Liver (tissue), 9 donors: ENCODE results near the gene CHADL. TPM values are rescaled to one million over a fixed set of nuclear protein-coding genes. Genes with fewer than 3 reads are reported as not detected.

Source experiments
- DNase-seq: peaks from one replicate; pipeline ENCODE4 v3.0.0-alpha.2; 2017; ENCODE audit warnings: low spot score
- H3K27ac ChIP-seq, 2 donors: one replicate each; pipeline ENCODE4 v1.7.0; 2013; ENCODE audit warnings: inconsistent platforms in 2 of 2, low read length in 2 of 2, control low read depth in 1 of 2, low read depth in 1 of 2, mild to moderate bottlenecking in 1 of 2
- H3K27me3 ChIP-seq, 4 donors: one replicate each; pipeline versions ENCODE4 v1.6.1 to v1.7.0; 2013; ENCODE audit warnings: low read length in 3 of 4, inconsistent platforms in 1 of 4, mild to moderate bottlenecking in 1 of 4, moderate library complexity in 1 of 4; ENCODE audit not compliant: control insufficient read depth in 4 of 4, insufficient read depth in 4 of 4
- H3K36me3 ChIP-seq, 4 donors: one replicate each; pipeline versions ENCODE4 v1.6.1 to v1.7.0; 2013; ENCODE audit warnings: low read length in 3 of 4, mild to moderate bottlenecking in 3 of 4, low read depth in 1 of 4, moderate library complexity in 1 of 4; ENCODE audit not compliant: control insufficient read depth in 4 of 4, insufficient read depth in 3 of 4
- H3K4me1 ChIP-seq, 4 donors: one replicate each; pipeline versions ENCODE4 v1.6.1 to v1.7.0; 2013; ENCODE audit warnings: low read length in 3 of 4, mild to moderate bottlenecking in 3 of 4, moderate library complexity in 1 of 4; ENCODE audit not compliant: control insufficient read depth in 4 of 4, insufficient read depth in 4 of 4
- H3K4me3 ChIP-seq, 3 donors: one replicate each; pipeline versions ENCODE4 v1.6.1 to v1.7.0; 2013; ENCODE audit warnings: low read length in 3 of 3, control low read depth in 1 of 3, low read depth in 1 of 3, mild to moderate bottlenecking in 1 of 3
- H3K9ac ChIP-seq, 2 donors: one replicate each; pipeline ENCODE4 v1.7.0; 2013; ENCODE audit warnings: low read length in 2 of 2, mild to moderate bottlenecking in 2 of 2, moderate library complexity in 2 of 2, control low read depth in 1 of 2, low read depth in 1 of 2
- H3K9me3 ChIP-seq, 4 donors: one replicate each; pipeline versions ENCODE4 v1.6.1 to v1.7.0; 2013; ENCODE audit warnings: low read length in 3 of 4; ENCODE audit not compliant: control insufficient read depth in 4 of 4
- EGR1 ChIP-seq, 2 donors: IDR thresholded peaks; 2 replicates each; pipeline ENCODE4 v1.6.1; 2016 to 2018; ENCODE audit warnings: antibody characterized with exemption in 2 of 2, low read depth in 2 of 2
- FOXA1 ChIP-seq: IDR thresholded peaks from 2 replicates; pipeline ENCODE4 v1.6.1; 2016; ENCODE audit warnings: antibody characterized with exemption
- FOXA2 ChIP-seq: IDR thresholded peaks from 2 replicates; pipeline ENCODE4 v1.6.1; 2016; ENCODE audit warnings: antibody characterized with exemption
- GABPA ChIP-seq, 2 donors: IDR thresholded peaks in 1 of 2; conservative IDR thresholded peaks in 1 of 2; 2 replicates each; pipeline ENCODE4 v1.6.1; 2016; ENCODE audit warnings: antibody characterized with exemption in 2 of 2, mild to moderate bottlenecking in 1 of 2, moderate library complexity in 1 of 2
- HNF4A ChIP-seq, 2 donors: conservative IDR thresholded peaks; 2 replicates each; pipeline ENCODE4 v1.6.1; 2016; ENCODE audit warnings: antibody characterized with exemption in 2 of 2, mild to moderate bottlenecking in 2 of 2
- HNF4G ChIP-seq: IDR thresholded peaks from 2 replicates; pipeline ENCODE4 v1.6.1; 2016; ENCODE audit warnings: antibody characterized with exemption
- JUND ChIP-seq, 2 donors: IDR thresholded peaks; 2 replicates each; pipeline ENCODE4 v1.6.1; 2016; ENCODE audit warnings: antibody characterized with exemption in 2 of 2
- NR2F2 ChIP-seq: IDR thresholded peaks from 2 replicates; pipeline ENCODE4 v1.6.1; 2016; ENCODE audit warnings: antibody characterized with exemption
- RAD21 ChIP-seq, 2 donors: IDR thresholded peaks; 2 replicates each; pipeline ENCODE4 v1.6.1; 2016; ENCODE audit warnings: antibody characterized with exemption in 2 of 2, mild to moderate bottlenecking in 2 of 2
- RXRA ChIP-seq, 2 donors: IDR thresholded peaks; 2 replicates each; pipeline ENCODE4 v1.6.1; 2017 to 2018; ENCODE audit warnings: antibody characterized with exemption in 2 of 2, mild to moderate bottlenecking in 1 of 2
- SP1 ChIP-seq: IDR thresholded peaks from 2 replicates; pipeline ENCODE4 v1.6.1; 2018; ENCODE audit warnings: antibody characterized with exemption, mild to moderate bottlenecking
- TAF1 ChIP-seq: conservative IDR thresholded peaks from 2 replicates; pipeline ENCODE4 v1.6.1; 2016; ENCODE audit warnings: antibody characterized with exemption, mild to moderate bottlenecking
- YY1 ChIP-seq: IDR thresholded peaks from 2 replicates; pipeline ENCODE4 v1.6.1; 2016; ENCODE audit warnings: antibody characterized with exemption, mild to moderate bottlenecking
- WGBS: extraction: QIAGEN DNeasy Blood & Tissue Kit; methylation state at CpG from one replicate; pipeline ENCODE4 v1.1.7; 2013; 5-methylcytosine and 5-hydroxymethylcytosine counted together
- polyA plus RNA-seq, 2 donors: library from polyadenylated mRNA; stranded (reverse) in 1 of 2; unstranded in 1 of 2; fragments of 200-250 nt in 1 of 2; fragments of >200 nt in 1 of 2; fragmentation: Nextera tagmentation in 1 of 2; extraction: Ambion mirVana in 1 of 2; gene quantifications; one replicate each; pipeline versions ENCODE4 v1.2.1 to v1.2.3, GENCODE V29; 2013 to 2015
- total RNA-seq, 2 donors: library from RNA; depleted of rRNA; stranded (reverse); fragments of >200 nt; gene quantifications; one replicate each; pipeline ENCODE4 v1.2.3, GENCODE V29; 2014
- TF ChIP-seq, protein P1 (sequence below): IDR thresholded peaks from 2 replicates; pipeline ENCODE4 v1.6.1; 2016; ENCODE audit warnings: antibody characterized with exemption, mild to moderate bottlenecking
- TF ChIP-seq, protein P2 (sequence below): fragments of 150-350 bp; IDR thresholded peaks from 2 replicates; pipeline ENCODE4 v1.5.1; 2017; ENCODE audit warnings: improper control_type of control experiment, low read depth, low read length; ENCODE audit not compliant: missing input control
- TF ChIP-seq, protein P3 (sequence below): IDR thresholded peaks from 2 replicates; pipeline ENCODE4 v1.6.1; 2016; ENCODE audit warnings: antibody characterized with exemption
- TF ChIP-seq, protein P4 (sequence below): IDR thresholded peaks from 2 replicates; pipeline ENCODE4 v1.6.1; 2016; ENCODE audit warnings: antibody characterized with exemption
- TF ChIP-seq, protein P5 (sequence below): IDR thresholded peaks from 2 replicates; pipeline ENCODE4 v1.6.1; 2016; ENCODE audit warnings: antibody characterized with exemption
- donor health status: healthy.
- donor health status: healthy.
- donor health status: healthy.
- donor health status: healthy.
- donor health status: healthy.

The CHADL gene
- total and polyA plus RNA-seq, 4 donors, result 0.51 to 1.0 (median 0.62) TPM

DNA sequence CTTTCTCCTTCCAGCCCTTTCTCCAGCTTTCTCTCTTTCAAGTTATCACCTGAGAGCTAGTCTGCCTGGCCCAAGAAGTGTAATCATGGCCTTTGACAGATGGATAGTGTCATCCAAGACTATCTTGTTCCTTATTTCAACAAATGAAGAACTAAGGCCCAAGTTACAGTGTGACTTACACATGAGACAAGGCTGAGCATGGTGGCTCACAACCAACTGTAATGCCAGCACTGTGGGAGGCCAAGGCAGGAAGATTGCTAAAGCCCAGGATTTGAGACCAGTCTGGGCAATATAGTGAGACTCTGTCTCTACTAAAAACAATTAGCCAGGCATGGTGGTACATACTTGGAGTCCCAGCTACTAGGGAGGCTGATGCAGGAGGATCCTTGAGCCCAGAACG lies 48.9 kb upstream of the CHADL start (continued):
- TF ChIP-seq, protein P1, sequence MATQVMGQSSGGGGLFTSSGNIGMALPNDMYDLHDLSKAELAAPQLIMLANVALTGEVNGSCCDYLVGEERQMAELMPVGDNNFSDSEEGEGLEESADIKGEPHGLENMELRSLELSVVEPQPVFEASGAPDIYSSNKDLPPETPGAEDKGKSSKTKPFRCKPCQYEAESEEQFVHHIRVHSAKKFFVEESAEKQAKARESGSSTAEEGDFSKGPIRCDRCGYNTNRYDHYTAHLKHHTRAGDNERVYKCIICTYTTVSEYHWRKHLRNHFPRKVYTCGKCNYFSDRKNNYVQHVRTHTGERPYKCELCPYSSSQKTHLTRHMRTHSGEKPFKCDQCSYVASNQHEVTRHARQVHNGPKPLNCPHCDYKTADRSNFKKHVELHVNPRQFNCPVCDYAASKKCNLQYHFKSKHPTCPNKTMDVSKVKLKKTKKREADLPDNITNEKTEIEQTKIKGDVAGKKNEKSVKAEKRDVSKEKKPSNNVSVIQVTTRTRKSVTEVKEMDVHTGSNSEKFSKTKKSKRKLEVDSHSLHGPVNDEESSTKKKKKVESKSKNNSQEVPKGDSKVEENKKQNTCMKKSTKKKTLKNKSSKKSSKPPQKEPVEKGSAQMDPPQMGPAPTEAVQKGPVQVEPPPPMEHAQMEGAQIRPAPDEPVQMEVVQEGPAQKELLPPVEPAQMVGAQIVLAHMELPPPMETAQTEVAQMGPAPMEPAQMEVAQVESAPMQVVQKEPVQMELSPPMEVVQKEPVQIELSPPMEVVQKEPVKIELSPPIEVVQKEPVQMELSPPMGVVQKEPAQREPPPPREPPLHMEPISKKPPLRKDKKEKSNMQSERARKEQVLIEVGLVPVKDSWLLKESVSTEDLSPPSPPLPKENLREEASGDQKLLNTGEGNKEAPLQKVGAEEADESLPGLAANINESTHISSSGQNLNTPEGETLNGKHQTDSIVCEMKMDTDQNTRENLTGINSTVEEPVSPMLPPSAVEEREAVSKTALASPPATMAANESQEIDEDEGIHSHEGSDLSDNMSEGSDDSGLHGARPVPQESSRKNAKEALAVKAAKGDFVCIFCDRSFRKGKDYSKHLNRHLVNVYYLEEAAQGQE, result no peak
- TF ChIP-seq HNF4G (no peak), RAD21 (IDR thresholded peaks at IDR 0.05) (no peak), GABPA (IDR thresholded peaks at IDR 0.05 in 1 of 2, conservative IDR thresholded peaks at IDR 0.05 in 1 of 2) (no peak), HNF4A (conservative IDR thresholded peaks at IDR 0.05) (no peak)
- TF ChIP-seq, protein P2, sequence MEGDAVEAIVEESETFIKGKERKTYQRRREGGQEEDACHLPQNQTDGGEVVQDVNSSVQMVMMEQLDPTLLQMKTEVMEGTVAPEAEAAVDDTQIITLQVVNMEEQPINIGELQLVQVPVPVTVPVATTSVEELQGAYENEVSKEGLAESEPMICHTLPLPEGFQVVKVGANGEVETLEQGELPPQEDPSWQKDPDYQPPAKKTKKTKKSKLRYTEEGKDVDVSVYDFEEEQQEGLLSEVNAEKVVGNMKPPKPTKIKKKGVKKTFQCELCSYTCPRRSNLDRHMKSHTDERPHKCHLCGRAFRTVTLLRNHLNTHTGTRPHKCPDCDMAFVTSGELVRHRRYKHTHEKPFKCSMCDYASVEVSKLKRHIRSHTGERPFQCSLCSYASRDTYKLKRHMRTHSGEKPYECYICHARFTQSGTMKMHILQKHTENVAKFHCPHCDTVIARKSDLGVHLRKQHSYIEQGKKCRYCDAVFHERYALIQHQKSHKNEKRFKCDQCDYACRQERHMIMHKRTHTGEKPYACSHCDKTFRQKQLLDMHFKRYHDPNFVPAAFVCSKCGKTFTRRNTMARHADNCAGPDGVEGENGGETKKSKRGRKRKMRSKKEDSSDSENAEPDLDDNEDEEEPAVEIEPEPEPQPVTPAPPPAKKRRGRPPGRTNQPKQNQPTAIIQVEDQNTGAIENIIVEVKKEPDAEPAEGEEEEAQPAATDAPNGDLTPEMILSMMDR, result no peak

DNA sequence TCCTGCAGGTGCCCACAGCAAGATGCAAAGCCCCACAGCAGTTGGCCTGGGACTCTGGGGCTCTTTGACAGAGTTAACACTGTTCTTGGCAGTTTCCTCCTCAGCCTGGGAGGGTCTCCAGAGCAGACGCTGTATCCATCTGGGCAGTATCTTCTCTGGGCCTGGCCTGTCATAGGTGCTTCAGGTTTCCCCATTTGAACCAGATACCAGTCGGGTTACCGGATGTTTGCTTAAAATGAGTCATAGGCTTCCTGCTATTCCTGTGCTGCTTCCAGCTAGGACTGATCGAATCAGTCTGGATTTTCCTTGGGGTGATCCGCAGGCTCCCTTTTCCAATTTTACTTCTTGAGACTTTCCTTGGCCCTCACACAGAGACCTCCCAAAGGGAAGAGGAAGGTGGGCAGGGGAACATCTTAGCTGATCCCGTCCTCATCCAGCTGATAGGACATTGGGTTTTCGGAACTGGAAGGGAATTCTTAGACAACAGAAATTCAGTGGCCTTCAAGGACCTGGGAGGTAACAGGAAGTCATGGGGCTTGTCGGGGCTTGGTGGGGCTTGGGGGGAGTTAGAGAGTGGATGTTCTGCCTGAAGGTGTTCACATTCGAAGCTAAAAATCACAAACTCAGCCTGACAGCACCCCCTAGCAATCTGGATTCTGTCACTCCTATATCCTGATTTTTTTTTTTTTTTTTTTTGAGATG lies 47.7 kb upstream of the CHADL start:
- H3K4me1 ChIP-seq, result peaks cover 5 to 27% (median 19%) of the 10 kb centered on the region in 4 donors
- TF ChIP-seq NR2F2 (no peak), EGR1 (IDR thresholded peaks at IDR 0.05; ENCODE audit: low read depth in 2 of 2) (peak in 1 of 2 donors; percentile 19), SP1 (peak; percentile 76), RAD21 (IDR thresholded peaks at IDR 0.05) (peak; percentile 40 to 47), FOXA2 (peak; percentile 76), HNF4G (no peak), TAF1 (peak; percentile 77), YY1 (peak; percentile 51), GABPA (IDR thresholded peaks at IDR 0.05 in 1 of 2, conservative IDR thresholded peaks at IDR 0.05 in 1 of 2) (peak; percentile 52 to 82), HNF4A (conservative IDR thresholded peaks at IDR 0.05) (peak; percentile 44 to 52), FOXA1 (no peak), JUND (IDR thresholded peaks at IDR 0.05) (peak; percentile 99 to 100), RXRA (IDR thresholded peaks at IDR 0.05) (peak; percentile 73 to 76)
- TF ChIP-seq, protein P3, sequence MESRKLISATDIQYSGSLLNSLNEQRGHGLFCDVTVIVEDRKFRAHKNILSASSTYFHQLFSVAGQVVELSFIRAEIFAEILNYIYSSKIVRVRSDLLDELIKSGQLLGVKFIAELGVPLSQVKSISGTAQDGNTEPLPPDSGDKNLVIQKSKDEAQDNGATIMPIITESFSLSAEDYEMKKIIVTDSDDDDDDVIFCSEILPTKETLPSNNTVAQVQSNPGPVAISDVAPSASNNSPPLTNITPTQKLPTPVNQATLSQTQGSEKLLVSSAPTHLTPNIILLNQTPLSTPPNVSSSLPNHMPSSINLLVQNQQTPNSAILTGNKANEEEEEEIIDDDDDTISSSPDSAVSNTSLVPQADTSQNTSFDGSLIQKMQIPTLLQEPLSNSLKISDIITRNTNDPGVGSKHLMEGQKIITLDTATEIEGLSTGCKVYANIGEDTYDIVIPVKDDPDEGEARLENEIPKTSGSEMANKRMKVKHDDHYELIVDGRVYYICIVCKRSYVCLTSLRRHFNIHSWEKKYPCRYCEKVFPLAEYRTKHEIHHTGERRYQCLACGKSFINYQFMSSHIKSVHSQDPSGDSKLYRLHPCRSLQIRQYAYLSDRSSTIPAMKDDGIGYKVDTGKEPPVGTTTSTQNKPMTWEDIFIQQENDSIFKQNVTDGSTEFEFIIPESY, result no peak
- TF ChIP-seq, protein P1, result peak; percentile 85
- TF ChIP-seq, protein P4, sequence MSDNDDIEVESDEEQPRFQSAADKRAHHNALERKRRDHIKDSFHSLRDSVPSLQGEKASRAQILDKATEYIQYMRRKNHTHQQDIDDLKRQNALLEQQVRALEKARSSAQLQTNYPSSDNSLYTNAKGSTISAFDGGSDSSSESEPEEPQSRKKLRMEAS, result peak; percentile 34
- TF ChIP-seq, protein P2, result no peak
- TF ChIP-seq, protein P5, sequence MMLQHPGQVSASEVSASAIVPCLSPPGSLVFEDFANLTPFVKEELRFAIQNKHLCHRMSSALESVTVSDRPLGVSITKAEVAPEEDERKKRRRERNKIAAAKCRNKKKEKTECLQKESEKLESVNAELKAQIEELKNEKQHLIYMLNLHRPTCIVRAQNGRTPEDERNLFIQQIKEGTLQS, result peak; percentile 97
- no peaks in the 10 kb centered on the region for H3K27me3 ChIP-seq
- H3K36me3 ChIP-seq, result peaks cover 0 to 5% (median 3%) of the 10 kb centered on the region in 4 donors
- peak overlapping the region; percentile 13 to 86 for H3K9ac ChIP-seq
- peak overlapping the region; percentile 78 to 97 for H3K27ac ChIP-seq
- WGBS, result 39% methylated on average over 9 of the region's 9 CpGs
- no peak overlapping the region for H3K4me3 ChIP-seq
- H3K9me3 ChIP-seq, result no peaks in the 10 kb centered on the region
- no peak for DNase-seq
